Measurements from ENCODE around the gene PATL1.
"Not testable (repeated sequence)": the region's sequence is repeated elsewhere in the genome, so short reads cannot be mapped to it uniquely, and the experiment has no call there.

The PATL1 gene

DNA sequence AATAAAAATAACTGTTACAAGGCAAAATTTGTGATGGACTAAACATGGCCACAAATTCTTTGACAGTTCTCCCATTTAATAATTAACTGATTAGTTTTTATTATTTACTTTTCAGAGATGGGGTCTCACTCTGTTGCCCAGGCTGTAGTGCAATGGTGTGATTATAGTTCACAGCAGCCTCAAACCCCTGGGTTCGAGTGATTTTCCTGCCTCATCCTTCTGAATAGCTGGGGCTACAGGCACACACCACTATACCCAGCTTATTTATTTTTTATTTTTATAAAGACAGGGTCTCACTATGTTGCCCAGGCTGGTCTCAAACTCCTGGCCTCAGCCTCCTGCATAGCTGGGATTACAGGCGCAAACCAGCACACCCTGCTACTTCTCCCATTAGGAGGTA, 4.5 kb upstream of the PATL1 start:
- DNase-seq: no peak

GRCh38 chr11:59671471-59671870, 2.6 kb upstream of the PATL1 start:
- DNase-seq: no peak

GRCh38 chr11:59669611-59670009, 773 bp upstream of the PATL1 start:
- DNase-seq: peak in 30 of 56 donors; percentile 22 to 74 (median 56)

GRCh38 chr11:59668188-59668949, 468 bp downstream of the PATL1 start:
- peak in 23 of 56 donors; percentile 11 to 73 (median 45) for DNase-seq

DNA sequence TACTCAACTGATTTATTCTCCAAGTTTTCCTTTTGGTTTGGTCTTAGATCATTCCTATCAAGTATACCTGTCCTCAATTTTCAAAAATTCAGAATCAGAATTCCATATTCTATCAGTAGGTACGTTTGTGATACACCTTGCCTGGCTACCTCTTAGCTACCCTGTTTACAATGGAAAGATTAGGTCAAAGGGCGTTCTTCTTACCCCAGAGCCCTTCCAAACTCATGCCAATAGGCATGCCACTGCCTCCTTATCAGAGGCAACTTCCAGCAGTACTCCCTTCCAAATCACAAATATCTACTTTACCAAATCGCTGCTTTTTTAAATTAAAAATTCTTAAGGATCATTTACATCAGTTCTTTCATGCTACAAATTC, 1.0 kb downstream of the PATL1 start:
- no peak for DNase-seq

GRCh38 chr11:59666969-59667368, 1.9 kb downstream of the PATL1 start:
- DNase-seq: no peak

- DNase-seq: no peak
These were observed 8.2 kb downstream of the PATL1 start for GRCh38 chr11:59660621-59661020.

GRCh38 chr11:59659981-59660380, 8.9 kb downstream of the PATL1 start:
- no peak for DNase-seq

DNA sequence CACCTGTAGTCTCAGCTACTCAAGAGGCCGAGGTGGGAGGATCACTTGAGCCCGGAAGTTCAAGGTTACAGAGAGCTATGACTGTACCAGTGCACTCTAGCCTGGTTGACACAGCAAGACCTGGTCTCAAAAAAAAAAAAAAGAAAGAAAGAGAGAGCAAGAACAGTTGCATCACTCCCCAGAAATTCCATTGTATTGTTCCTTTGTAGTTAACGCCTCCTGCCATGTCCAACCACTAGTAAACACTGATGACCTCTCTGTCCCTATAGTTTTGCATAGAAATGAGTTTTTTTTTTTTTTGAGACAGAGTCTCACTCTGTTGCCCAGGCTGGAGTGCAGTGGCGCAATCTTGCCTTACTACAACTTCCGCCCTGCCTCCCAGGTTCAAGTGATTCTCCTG, 10.8 kb downstream of the PATL1 start:
- no peak for DNase-seq

GRCh38 chr11:59654893-59655292, 13.9 kb downstream of the PATL1 start:
- DNase-seq: no peak

- DNase-seq: no peak
These were observed 21.4 kb downstream of the PATL1 start for GRCh38 chr11:59647245-59647980.

- DNase-seq: no peak
These were observed 24.3 kb downstream of the PATL1 start for GRCh38 chr11:59644528-59644927.

- no peak for DNase-seq
These were observed 25.4 kb downstream of the PATL1 start for GRCh38 chr11:59643390-59643789.

DNA sequence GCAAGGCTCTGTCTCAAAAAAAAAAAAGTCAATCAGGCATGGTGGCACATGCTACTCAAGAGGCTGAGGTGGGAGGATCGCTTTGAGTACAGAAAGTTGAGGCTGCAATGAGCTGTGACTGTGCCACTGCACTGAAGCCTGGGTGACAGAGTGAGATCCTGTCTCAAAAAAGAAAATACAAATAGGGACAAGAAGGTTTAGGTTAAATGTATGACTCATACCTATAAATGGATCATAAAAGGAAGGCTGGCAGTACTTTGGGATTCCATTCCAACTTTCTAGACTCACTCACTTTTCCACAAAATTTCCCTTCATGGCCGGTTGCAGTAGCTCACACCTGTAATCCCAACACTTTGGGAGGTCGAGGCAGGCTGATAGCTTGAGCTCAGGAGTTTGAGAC, 27.7 kb downstream of the PATL1 start:
- DNase-seq: no peak

GRCh38 chr11:59630493-59630892, 38.3 kb downstream of the PATL1 start:
- no peak for DNase-seq

GRCh38 chr11:59629996-59630395, 38.8 kb downstream of the PATL1 start:
- no peak for DNase-seq

- DNase-seq: not testable (repeated sequence)
These were observed 41.9 kb downstream of the PATL1 start for GRCh38 chr11:59626969-59627368.

DNA sequence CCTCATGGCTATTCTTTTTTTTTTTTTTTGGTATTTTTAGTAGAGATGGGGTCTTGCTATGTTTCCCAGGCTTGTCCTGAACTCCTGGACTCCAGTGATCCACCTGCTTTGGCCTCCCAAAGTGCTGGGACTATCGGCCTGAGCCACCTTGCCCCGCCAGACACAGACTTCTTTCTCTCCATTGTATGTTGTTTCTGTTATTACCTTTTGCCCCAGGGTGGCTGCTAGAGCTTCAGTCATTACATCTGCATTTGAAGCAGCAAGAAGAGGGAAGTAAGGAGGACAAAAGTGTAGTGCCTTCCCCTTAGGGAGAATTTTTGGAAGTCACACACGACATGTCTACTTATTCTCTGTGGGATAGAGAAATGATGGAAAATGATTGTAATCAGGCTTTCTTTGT, 43.1 kb downstream of the PATL1 start:
- no peak for DNase-seq

- no peak for DNase-seq
These were observed 51.0 kb downstream of the PATL1 start for GRCh38 chr11:59617876-59618275.

DNA sequence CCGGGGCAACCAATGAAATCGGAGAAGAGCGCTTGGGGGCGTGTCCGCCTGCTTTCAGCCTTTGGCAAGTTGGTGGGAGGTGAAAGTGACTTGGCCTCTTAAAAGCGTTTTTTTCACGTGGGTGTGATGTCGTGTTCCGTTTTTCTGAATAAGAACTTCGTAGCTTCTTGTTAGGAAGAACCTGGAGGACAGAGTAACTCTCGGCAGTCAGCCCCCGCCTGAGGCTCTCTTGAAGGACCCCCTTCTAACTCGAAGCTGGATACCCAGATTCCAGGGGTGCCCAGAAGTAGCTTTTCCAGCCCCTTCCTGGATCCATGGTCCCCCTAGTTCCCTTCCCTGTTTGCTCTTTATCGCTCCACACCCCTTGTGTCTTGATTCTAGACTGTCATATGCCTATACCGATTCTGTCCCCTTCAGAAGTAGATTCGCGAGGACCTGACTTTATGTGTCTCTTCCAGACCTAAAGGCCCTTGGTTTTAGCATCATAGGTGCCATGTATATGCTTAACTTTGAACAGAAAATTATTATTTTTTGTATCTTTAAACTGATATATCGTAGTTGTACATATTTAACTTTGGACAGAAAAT, 52.3 kb downstream of the PATL1 start:
- DNase-seq: no peak

DNA sequence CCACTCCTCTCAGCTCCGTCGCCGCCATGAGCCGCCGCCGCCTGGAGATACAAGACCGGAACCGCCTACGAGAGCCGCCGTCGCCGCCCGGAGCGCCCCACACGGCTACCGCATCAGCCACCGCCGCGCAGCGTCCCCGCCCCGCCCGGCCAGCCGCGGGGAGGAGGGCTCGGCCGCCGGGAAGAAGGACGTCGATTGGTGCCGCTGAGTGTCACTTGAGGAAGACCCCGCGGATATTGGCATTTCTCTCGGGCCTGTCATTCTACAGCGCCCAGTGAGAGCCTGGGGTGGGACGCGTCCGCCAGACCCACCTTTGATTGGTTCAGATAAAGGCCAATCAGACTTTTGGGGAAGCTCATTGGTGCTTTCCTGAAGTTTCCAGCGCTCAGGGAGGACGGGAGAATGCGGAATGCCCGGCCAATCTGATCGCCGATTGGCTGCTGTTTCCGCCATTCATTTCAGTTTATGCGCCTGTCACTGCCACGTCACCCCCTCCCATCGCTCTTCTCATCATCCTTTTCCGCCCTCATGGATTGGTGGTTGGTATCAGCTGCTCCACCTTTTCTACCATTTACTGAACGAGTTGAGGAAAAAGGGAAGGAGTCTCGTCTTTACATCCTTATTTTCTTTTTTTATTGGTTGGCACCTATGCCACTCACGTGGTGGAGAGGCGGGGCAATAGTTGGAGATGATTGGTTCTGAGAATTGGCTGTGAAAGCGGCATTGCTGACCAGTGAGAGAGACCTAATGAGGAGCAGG, 53.0 kb downstream of the PATL1 start, which contains the start of gene OSBP:
Gene OSBP, minus strand, starts transcription at position 138 of the 759 bp plus-strand sequence. Its CDS starts 110 bp downstream, at position 28.
- DNase-seq: peak; percentile 96 to 100 (median 100)
